HepG2 (cell line): ENCODE measurements around the gene KDM2B. TPM values are rescaled to one million over a fixed set of nuclear protein-coding genes. Genes with fewer than 3 reads are reported as not detected.

Experiments
- ATAC-seq: fragments of 200-7000 bp; cut with Tn5 transposase; 3 replicates; pipeline ENCODE4 v1.9.1; 2020; ENCODE audit warnings: mild to moderate bottlenecking, moderate library complexity
- BruUV-seq: library from RNA; stranded (reverse); fragments of 400-500 nt; replicated peaks from 2 replicates; lab custom pipeline; 2021; lab: Mats Ljungman, UMichigan
- CTCF ChIA-PET: fragments of 300-600 bp; formaldehyde crosslinking; extraction: SDS; loops from one replicate; lab custom pipeline; 2021; ENCODE audit warnings: low total read pairs, inconsistent platforms, low intra/inter-chr PET ratio; lab: Yijun Ruan, JAX
- POLR2A ChIA-PET: fragments of 350-600 bp; sonication (Branson Sonifier 250); formaldehyde crosslinking; loops from one replicate; lab custom pipeline; 2020; ENCODE audit warnings: antibody characterized with exemption, inconsistent platforms; lab: Yijun Ruan, JAX
- DNase-seq: peaks from one replicate; pipeline ENCODE4 v3.0.0-alpha.2; 2015; ENCODE audit warnings: low spot score
- FAIRE-seq: peaks from 3 replicates; lab custom pipeline; 2011; peaks lifted over from hg19 to GRCh38; lab: Jason Lieb, UNC
- H2AFZ ChIP-seq: one replicate; pipeline ENCODE4 v1.6.1; 2011; ENCODE audit warnings: low read length, inconsistent platforms
- H3K27ac ChIP-seq: fragments of 300-600 bp; 3 replicates; pipeline ENCODE4 v1.8.0; 2011; ENCODE audit warnings: mixed run types, mild to moderate bottlenecking, mixed read lengths, low read length, inconsistent platforms; ENCODE audit not compliant: insufficient read depth; ENCODE audit errors: extremely low read length
- H3K27me3 ChIP-seq, 2 experiments: fragments of 200-600 bp in 1 of 2; 2 replicates in 1 of 2; 3 replicates in 1 of 2; pipeline versions ENCODE4 v1.6.0 to v1.8.0; 2011; ENCODE audit warnings: low read length in 2 of 2, mild to moderate bottlenecking in 2 of 2, moderate library complexity in 2 of 2, inconsistent platforms in 1 of 2; ENCODE audit not compliant: insufficient read depth in 2 of 2, control insufficient read depth in 1 of 2
- H3K36me3 ChIP-seq, 2 experiments: fragments of 200-600 bp in 1 of 2; replicated peaks in 1 of 2; 2 replicates in 1 of 2; 3 replicates in 1 of 2; pipeline versions ENCODE4 v1.5.1 to v1.8.0; 2011; ENCODE audit warnings: low read length in 2 of 2, inconsistent platforms in 1 of 2; ENCODE audit not compliant: insufficient read depth in 2 of 2, control insufficient read depth in 1 of 2
- H3K4me1 ChIP-seq: 2 replicates; pipeline ENCODE4 v1.5.1; 2012; ENCODE audit warnings: low read length, inconsistent platforms; ENCODE audit not compliant: insufficient read depth
- H3K4me2 ChIP-seq: 2 replicates; pipeline ENCODE4 v1.6.0; 2011; ENCODE audit warnings: low read depth, low read length, inconsistent platforms
- H3K4me3 ChIP-seq, 3 experiments: fragments of 200-600 bp in 1 of 3; sonication (generic), shearing (Covaris generic) in 1 of 3; replicated peaks in 1 of 3; 2 replicates each; pipeline ENCODE4 v1.5.1; 2011 to 2016; ENCODE audit warnings: low read length in 3 of 3, inconsistent platforms in 2 of 3, low read depth in 2 of 3, mild to moderate bottlenecking in 2 of 3, control low read depth in 1 of 3, mixed read lengths in 1 of 3; ENCODE audit not compliant: insufficient read depth in 1 of 3
- H3K79me2 ChIP-seq: one replicate; pipeline ENCODE4 v1.6.1; 2011; ENCODE audit warnings: low read length, inconsistent platforms; ENCODE audit not compliant: insufficient read depth
- H3K9ac ChIP-seq: 2 replicates; pipeline ENCODE4 v1.6.0; 2011; ENCODE audit warnings: mild to moderate bottlenecking, low read depth, low read length, inconsistent platforms; ENCODE audit not compliant: insufficient read depth
- H3K9me3 ChIP-seq: 2 replicates; pipeline ENCODE4 v1.5.1; 2012; ENCODE audit warnings: mild to moderate bottlenecking, low read length
- H4K20me1 ChIP-seq: 2 replicates; pipeline ENCODE4 v1.6.0; 2011; ENCODE audit warnings: inconsistent platforms, mild to moderate bottlenecking, low read length, moderate library complexity; ENCODE audit not compliant: insufficient read depth
- FIP1L1 ChIP-seq: fragments of 200-400 bp; formaldehyde crosslinking; IDR thresholded peaks from 2 replicates; pipeline ENCODE4 v1.6.1; 2018; ENCODE audit warnings: low read depth, mild to moderate bottlenecking, low read length, moderate library complexity, borderline replicate concordance; ENCODE audit not compliant: insufficient read depth
- FOXO1 ChIP-seq: sonication (generic); formaldehyde crosslinking; IDR thresholded peaks from 2 replicates; pipeline ENCODE4 v1.4.0; 2020; ENCODE audit warnings: missing genetic modification reagents
- HMG20B ChIP-seq: conservative IDR thresholded peaks from 2 replicates; pipeline ENCODE4 v1.6.1; 2016; ENCODE audit warnings: missing genetic modification reagents, missing compliant biosample characterization
- HNF1A ChIP-seq, 2 experiments: sonication (generic) in 1 of 2; formaldehyde crosslinking in 1 of 2; IDR thresholded peaks; 2 replicates each; pipeline versions ENCODE4 v1.4.0 to v1.6.1; 2016 to 2020; ENCODE audit warnings: borderline replicate concordance in 1 of 2, low read depth in 1 of 2, mild to moderate bottlenecking in 1 of 2, missing genetic modification reagents in 1 of 2
- MEF2D ChIP-seq: sonication (generic); formaldehyde crosslinking; IDR thresholded peaks from 2 replicates; pipeline ENCODE4 v1.5.1; 2020; ENCODE audit warnings: mild to moderate bottlenecking, missing genetic modification reagents
- MTF1 ChIP-seq: sonication (generic); formaldehyde crosslinking; IDR thresholded peaks from 2 replicates; pipeline ENCODE4 v1.5.0; 2020; ENCODE audit warnings: missing genetic modification reagents
- ZIK1 ChIP-seq: sonication (generic); formaldehyde crosslinking; IDR thresholded peaks from 2 replicates; pipeline ENCODE4 v1.5.0; 2020; ENCODE audit warnings: mild to moderate bottlenecking, low read depth, missing genetic modification reagents, borderline replicate concordance
- ZNF124 ChIP-seq: sonication (generic); formaldehyde crosslinking; IDR thresholded peaks from 2 replicates; pipeline ENCODE4 v1.4.0; 2020; ENCODE audit warnings: missing genetic modification reagents
- ZNF577 ChIP-seq: sonication (generic); formaldehyde crosslinking; IDR thresholded peaks from 2 replicates; pipeline ENCODE4 v1.4.0; 2020; ENCODE audit warnings: mild to moderate bottlenecking, low read depth, missing genetic modification reagents, borderline replicate concordance
- ZNF652 ChIP-seq: IDR thresholded peaks from 2 replicates; pipeline ENCODE4 v1.6.1; 2016; ENCODE audit warnings: low read depth, borderline replicate concordance
- ZNF749 ChIP-seq: sonication (generic); formaldehyde crosslinking; IDR thresholded peaks from 2 replicates; pipeline ENCODE4 v1.8.0; 2022; ENCODE audit warnings: mild to moderate bottlenecking, missing genetic modification reagents, moderate library complexity, borderline replicate concordance
- WGBS: methylation state at CpG from one replicate; pipeline ENCODE4 v1.1.6; 2017; ENCODE audit warnings: low lambda C conversion rate; 5-methylcytosine and 5-hydroxymethylcytosine counted together
- in situ Hi-C: cut with HindIII; loops from 2 replicates; pipeline ENCODE4 v1.10.0; 2017; ENCODE audit warnings: low pct_unique_long_range_greater_than_20kb; ENCODE audit not compliant: extremely low pct_ligation_motif_present
- intact Hi-C: fragments of 100-400 bp; cut with micrococcal nuclease; formaldehyde crosslinking; loops from one replicate; pipeline ENCODE4 v1.10.0; 2022; ENCODE audit not compliant: unreplicated experiment
- polyA plus RNA-seq, 8 experiments: library from polyadenylated mRNA; depleted of rRNA in 3 of 8; stranded (reverse) in 7 of 8; unstranded in 1 of 8; fragments of >200 nt; fragmentation: Illumina TruSeq in 4 of 8; extraction: Trizol in 4 of 8; gene quantifications; 2 replicates each; pipeline versions ENCODE4 v1.2.1 to v1.2.3, GENCODE V29; 2011 to 2016; ENCODE audit warnings: low read depth in 4 of 8, missing spikeins in 1 of 8, mixed read lengths in 1 of 8; ENCODE audit not compliant: insufficient read depth in 1 of 8
- total RNA-seq, 5 experiments: library from RNA; depleted of rRNA; stranded (reverse); fragments of >200 nt; fragmentation: Illumina TruSeq; extraction: Trizol; gene quantifications; 2 replicates each; pipeline ENCODE4 v1.2.3, GENCODE V29; 2016; ENCODE audit warnings: low read depth in 1 of 5
- TF ChIP-seq, protein P1 (sequence below): sonication (generic); formaldehyde crosslinking; IDR thresholded peaks from 2 replicates; pipeline ENCODE4 v1.4.0; 2020; ENCODE audit warnings: mild to moderate bottlenecking, missing genetic modification reagents

KDM2B gene
- total and polyA plus RNA-seq, 2 of the 13 experiments (the other 11 are each of a cell fraction or from before 2014, with no cell fraction given) = 17.5 to 26.1 TPM

DNA sequence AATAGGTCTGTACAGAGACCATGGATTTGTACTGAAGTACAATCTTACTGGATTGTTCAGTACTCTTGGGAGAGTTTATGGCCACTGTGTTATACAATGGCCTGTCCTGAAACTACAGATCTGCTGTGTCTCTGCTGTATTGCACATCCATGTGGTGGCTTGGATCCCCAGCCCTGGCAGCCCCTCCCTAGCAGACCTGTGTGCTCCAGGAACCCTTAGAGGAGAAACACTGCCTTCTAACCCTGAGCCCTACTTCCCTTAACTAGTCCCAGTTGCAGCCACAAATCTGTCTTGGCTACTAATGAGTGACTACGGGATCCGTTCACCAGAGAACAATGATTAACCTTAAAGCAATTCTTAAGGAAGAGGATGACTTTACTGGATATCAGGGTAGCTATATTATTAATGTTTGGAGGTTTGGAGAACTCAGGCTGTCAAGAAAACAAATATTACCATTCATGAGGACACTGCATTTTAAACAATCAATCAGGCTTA, 153.2 kb downstream of the KDM2B start (continued):
- TF ChIP-seq HNF1A (IDR thresholded peaks at IDR 0.05; ENCODE audit: low read depth) (no peak), HNF1A (CRISPR knock-in tag; IDR thresholded peaks at IDR 0.05; ENCODE audit: borderline replicate concordance) (no peak), FIP1L1 (no peak), ZNF124 (CRISPR knock-in tag) (no peak), ZNF577 (no peak), ZIK1 (CRISPR knock-in tag) (no peak)

GRCh38 chr12:121424624-121424975, 156.2 kb downstream of the KDM2B start:
- no peak overlapping the region for H3K4me3 ChIP-seq
- CTCF ChIA-PET = no interaction called here

More at GRCh38 chr12:121424624-121424975, 156.2 kb downstream of the KDM2B start:
- POLR2A ChIA-PET = interaction anchor here (1.1 to 2.0 kb wide), 3 partner anchors 24 to 73 kb away, joined by 3 to 5 read pairs (median 3); no protein-coding TSS in a partner anchor
- H3K27ac ChIP-seq = no peak overlapping the region
- intact Hi-C loops (no loop called here), in situ Hi-C loops (no loop called here)
- H3K9me3 ChIP-seq = no peaks in the 10 kb centered on the region
- DNase-seq (no peak), FAIRE-seq (no peak), ATAC-seq (no peak)
- TF ChIP-seq ZNF749 (CRISPR knock-in tag) (no peak), MEF2D (no peak), FOXO1 (CRISPR knock-in tag) (no peak), HMG20B (CRISPR knock-in tag) (no peak), FIP1L1 (no peak), ZNF652 (CRISPR knock-in tag) (0 out of 2 replicates have a peak, but pooled peaks have one; percentile 34), MTF1 (CRISPR knock-in tag) (no peak)
- TF ChIP-seq, protein P1, sequence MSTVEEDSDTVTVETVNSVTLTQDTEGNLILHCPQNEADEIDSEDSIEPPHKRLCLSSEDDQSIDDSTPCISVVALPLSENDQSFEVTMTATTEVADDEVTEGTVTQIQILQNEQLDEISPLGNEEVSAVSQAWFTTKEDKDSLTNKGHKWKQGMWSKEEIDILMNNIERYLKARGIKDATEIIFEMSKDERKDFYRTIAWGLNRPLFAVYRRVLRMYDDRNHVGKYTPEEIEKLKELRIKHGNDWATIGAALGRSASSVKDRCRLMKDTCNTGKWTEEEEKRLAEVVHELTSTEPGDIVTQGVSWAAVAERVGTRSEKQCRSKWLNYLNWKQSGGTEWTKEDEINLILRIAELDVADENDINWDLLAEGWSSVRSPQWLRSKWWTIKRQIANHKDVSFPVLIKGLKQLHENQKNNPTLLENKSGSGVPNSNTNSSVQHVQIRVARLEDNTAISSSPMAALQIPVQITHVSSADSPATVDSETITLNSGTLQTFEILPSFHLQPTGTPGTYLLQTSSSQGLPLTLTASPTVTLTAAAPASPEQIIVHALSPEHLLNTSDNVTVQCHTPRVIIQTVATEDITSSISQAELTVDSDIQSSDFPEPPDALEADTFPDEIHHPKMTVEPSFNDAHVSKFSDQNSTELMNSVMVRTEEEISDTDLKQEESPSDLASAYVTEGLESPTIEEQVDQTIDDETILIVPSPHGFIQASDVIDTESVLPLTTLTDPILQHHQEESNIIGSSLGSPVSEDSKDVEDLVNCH (CRISPR knock-in tag) = no peak
- H3K79me2 ChIP-seq = no peaks in the 10 kb centered on the region
- WGBS = 95% methylated on average over 1 of the region's 1 CpG
- no peak overlapping the region for H2AFZ ChIP-seq
- no peak overlapping the region for H3K4me2 ChIP-seq
- peaks cover 24 to 79% of the 10 kb centered on the region in 2 experiments for H3K36me3 ChIP-seq
- no peak overlapping the region for H3K9ac ChIP-seq
- no peaks in the 10 kb centered on the region for H3K4me1 ChIP-seq
- no peaks in the 10 kb centered on the region for H3K27me3 ChIP-seq
- H4K20me1 ChIP-seq = no peaks in the 10 kb centered on the region
- BruUV-seq = no TSS peak
